ENCODE data around the gene ST7L. TPM values are rescaled to one million over a fixed set of nuclear protein-coding genes. Genes with fewer than 3 reads are reported as not detected.

ST7L gene
- total and polyA plus RNA-seq, 10 of the 15 experiments (the other 5 are each of a cell fraction or from before 2014, with no cell fraction given) = 3.6 to 13.7 (median 8.9) TPM

DNA sequence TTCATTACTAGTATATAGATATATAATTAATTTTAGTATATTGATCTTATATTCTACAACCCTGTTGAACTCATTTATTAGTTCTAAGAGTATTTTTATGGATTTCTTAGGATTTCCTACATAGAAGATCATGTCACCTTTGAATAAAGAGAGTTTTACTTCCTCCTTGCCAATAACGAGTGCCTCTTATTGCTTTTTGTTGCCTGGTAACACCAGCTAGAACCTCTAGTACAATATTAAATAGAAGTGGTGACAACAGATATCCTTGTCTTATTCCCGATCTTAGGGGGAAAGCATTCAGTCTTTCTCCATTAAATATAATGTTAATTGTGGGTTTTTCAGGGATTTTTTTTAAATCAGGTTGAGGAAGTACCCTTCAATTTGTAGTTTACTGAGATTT, 69.4 kb downstream of the ST7L start:
- TF ChIP-seq, protein P1, sequence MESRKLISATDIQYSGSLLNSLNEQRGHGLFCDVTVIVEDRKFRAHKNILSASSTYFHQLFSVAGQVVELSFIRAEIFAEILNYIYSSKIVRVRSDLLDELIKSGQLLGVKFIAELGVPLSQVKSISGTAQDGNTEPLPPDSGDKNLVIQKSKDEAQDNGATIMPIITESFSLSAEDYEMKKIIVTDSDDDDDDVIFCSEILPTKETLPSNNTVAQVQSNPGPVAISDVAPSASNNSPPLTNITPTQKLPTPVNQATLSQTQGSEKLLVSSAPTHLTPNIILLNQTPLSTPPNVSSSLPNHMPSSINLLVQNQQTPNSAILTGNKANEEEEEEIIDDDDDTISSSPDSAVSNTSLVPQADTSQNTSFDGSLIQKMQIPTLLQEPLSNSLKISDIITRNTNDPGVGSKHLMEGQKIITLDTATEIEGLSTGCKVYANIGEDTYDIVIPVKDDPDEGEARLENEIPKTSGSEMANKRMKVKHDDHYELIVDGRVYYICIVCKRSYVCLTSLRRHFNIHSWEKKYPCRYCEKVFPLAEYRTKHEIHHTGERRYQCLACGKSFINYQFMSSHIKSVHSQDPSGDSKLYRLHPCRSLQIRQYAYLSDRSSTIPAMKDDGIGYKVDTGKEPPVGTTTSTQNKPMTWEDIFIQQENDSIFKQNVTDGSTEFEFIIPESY (IDR thresholded peaks at IDR 0.05) = no peak
- TF ChIP-seq HCFC1 (IDR thresholded peaks at IDR 0.05; ENCODE audit: low read length) (no peak), RAD51 (IDR thresholded peaks at IDR 0.05) (no peak), SUPT20H (IDR thresholded peaks at IDR 0.05; ENCODE audit: borderline replicate concordance, control insufficient read depth, low read depth, low read length) (no peak), WRNIP1 (IDR thresholded peaks at IDR 0.05; ENCODE audit: borderline replicate concordance, low read depth, low read length) (no peak), BRCA1 (IDR thresholded peaks at IDR 0.05; ENCODE audit: low read depth, low read length) (no peak), RAD21 (IDR thresholded peaks at IDR 0.05; ENCODE audit: insufficient read depth, low read depth, low read length) (no peak), HDGF (IDR thresholded peaks at IDR 0.05) (no peak), ZNF622 (IDR thresholded peaks at IDR 0.05) (no peak), CBX5 (IDR thresholded peaks at IDR 0.05; ENCODE audit: low read depth) (no peak), PRDM15 (CRISPR knock-in tag; IDR thresholded peaks at IDR 0.05) (no peak), PKNOX1 (IDR thresholded peaks at IDR 0.05) (no peak), ETV6 (conservative IDR thresholded peaks at IDR 0.05 in 1 of 2, IDR thresholded peaks at IDR 0.05 in 1 of 2; ENCODE audit: borderline replicate concordance in 1 of 2, low read depth in 1 of 2) (no peak), PAX8 (IDR thresholded peaks at IDR 0.05) (no peak)
- FAIRE-seq = no peak
- ChIA-PET SMC1A (ENCODE audit: uncharacterized antibody, unreplicated experiment) (no interaction called here), RAD21 (ENCODE audit: unreplicated experiment) (no interaction called here), CTCF (interaction anchor here (0.6 kb wide), 1 partner anchor 11 kb away, joined by 5 read pairs; no protein-coding TSS in a partner anchor), POLR2A (no interaction called here)
- no peak for DNase-seq (ENCODE audit: low read depth, low spot score)
- H4K20me1 ChIP-seq (ENCODE audit: control insufficient read depth, insufficient read depth) = no peaks in the 10 kb centered on the region
- no peaks in the 10 kb centered on the region for H3K9me3 ChIP-seq (replicated peaks; ENCODE audit: control insufficient read depth, insufficient read depth, low read length)
- WGBS (ENCODE audit: insufficient coverage, insufficient replicate concordance, low lambda C conversion rate, missing lambda C conversion rate) = 88% methylated on average over 2 of the region's 2 CpGs
- no peaks in the 10 kb centered on the region for H3K36me3 ChIP-seq (ENCODE audit: control insufficient read depth in 2 of 2, insufficient read depth in 2 of 2, low read length in 1 of 2)
- H3K4me3 ChIP-seq = no peak overlapping the region
- no peak for ATAC-seq
- H3K79me2 ChIP-seq (ENCODE audit: control insufficient read depth, insufficient read depth, low read length) = no peaks in the 10 kb centered on the region
- intact Hi-C loops (cut with micrococcal nuclease; ENCODE audit: unreplicated experiment) = no loop called here
- H3K27me3 ChIP-seq (replicated peaks in 1 of 2; ENCODE audit: control insufficient read depth in 2 of 2, insufficient read depth in 2 of 2, low read length in 1 of 2) = no peaks in the 10 kb centered on the region
- no peak overlapping the region for H3K27ac ChIP-seq (ENCODE audit: control insufficient read depth, insufficient read depth)
- in situ Hi-C loops (cut with MboI) = no loop called here
- no peak overlapping the region for H3K4me2 ChIP-seq (ENCODE audit: control insufficient read depth, insufficient read depth)
- no peaks in the 10 kb centered on the region for H3K4me1 ChIP-seq (ENCODE audit: control insufficient read depth, insufficient read depth, low read length)
- H2AFZ ChIP-seq (ENCODE audit: control insufficient read depth, low read depth, low read length) = no peak overlapping the region
- no TSS peak for BruUV-seq (replicated peaks)
- no peak overlapping the region for H3K9ac ChIP-seq (ENCODE audit: control insufficient read depth, insufficient read depth, low read length)

Measured in GM12878 (cell line).